Uterus (tissue), 2 donors: ENCODE measurements around the gene FRMD5.

ENCODE experiments used
- CTCF ChIP-seq, 4 experiments: fragments of 200-600 bp in 2 of 4; fragments of 450-650 bp in 2 of 4; sonication (generic) in 2 of 4; IDR thresholded peaks; one replicate each; pipeline ENCODE4 v1.5.1; 2016 to 2019; ENCODE audit warnings: antibody characterized with exemption in 4 of 4, mild to moderate bottlenecking in 2 of 4, moderate library complexity in 1 of 4
- POLR2A ChIP-seq, 2 donors: fragments of 450-650 bp; IDR thresholded peaks; one replicate each; pipeline ENCODE4 v1.6.1; 2016; ENCODE audit warnings: antibody characterized with exemption in 2 of 2, mild to moderate bottlenecking in 1 of 2, moderate library complexity in 1 of 2

- TF ChIP-seq CTCF (IDR thresholded peaks at IDR 0.05) = no peak
- no peak for TF ChIP-seq POLR2A (IDR thresholded peaks at IDR 0.05)
These were observed 313.1 kb downstream of the FRMD5 start for GRCh38 chr15:43881944-43882343.
